Measurements from ENCODE around the gene CDC42BPA. TPM values are rescaled to one million over a fixed set of nuclear protein-coding genes. Genes with fewer than 3 reads are reported as not detected.

CDC42BPA gene
- total RNA-seq, 1 experiment from 2014 or later, result 30.1 TPM

- Mint-ChIP-seq H3K9me3 (peaks cover 7 to 8% of the 10 kb centered on the region in 2 experiments; a peak in 4 of 5 replicates), H3K36me3 (ENCODE audit: insufficient read depth in 1 of 3, low read depth in 3 of 3) (peaks cover 7 to 19% (median 17%) of the 10 kb centered on the region in 3 experiments), H3K27me3 (ENCODE audit: low read depth) (no peaks in the 10 kb centered on the region), H3K4me1 (peaks cover 4 to 15% of the 10 kb centered on the region in 2 experiments; a peak in 3 of 4 replicates), H3K4me3 (no peak overlapping the region), H3K27ac (peak overlapping the region in 1 of 3 experiments; percentile 34; a peak in 4 of 7 replicates)
- no peak overlapping the region for H2BK12ac ChIP-seq (ENCODE audit: insufficient read length, low read depth, low read length)
- no peak overlapping the region for H2AK5ac ChIP-seq (ENCODE audit: insufficient read length, low read length)
- H3K9ac ChIP-seq (ENCODE audit: extremely low read depth, insufficient read length, low read length), result no peak overlapping the region
- no peak overlapping the region for H3K56ac ChIP-seq (ENCODE audit: insufficient read length, low read depth, low read length)
- no peak overlapping the region for H3K4ac ChIP-seq (ENCODE audit: low read depth, low read length)
- DNase-seq, result peak; percentile 22
- H3K18ac ChIP-seq (ENCODE audit: insufficient read length, low read depth, low read length), result no peak overlapping the region
- H2BK5ac ChIP-seq (ENCODE audit: insufficient read length, low read length), result no peak overlapping the region
- H2BK20ac ChIP-seq (ENCODE audit: low read depth, low read length, poor library complexity, severe bottlenecking), result no peak overlapping the region
- no peak overlapping the region for H4K8ac ChIP-seq (replicated peaks; ENCODE audit: insufficient read length, low read depth, low read length)
- H3T11ph ChIP-seq (ENCODE audit: low read length), result no peak overlapping the region
- H3K23ac ChIP-seq (ENCODE audit: insufficient read length, low read depth, low read length), result no peak overlapping the region
- no peak overlapping the region for H3K27ac ChIP-seq (ENCODE audit: insufficient read length, low read depth, low read length)
- H3K4me1 ChIP-seq (ENCODE audit: insufficient read depth, low read length), result no peaks in the 10 kb centered on the region
- no peak overlapping the region for H3K4me2 ChIP-seq (ENCODE audit: insufficient read depth, insufficient read length, low read length)
- H4K5ac ChIP-seq (ENCODE audit: insufficient read length, low read depth, low read length), result no peak overlapping the region
- H4K91ac ChIP-seq (ENCODE audit: insufficient read length, low read depth, low read length), result no peak overlapping the region
- no peaks in the 10 kb centered on the region for H3K79me2 ChIP-seq (ENCODE audit: insufficient read depth, low read length)
- H3K79me1 ChIP-seq (ENCODE audit: insufficient read depth, low read depth, low read length, poor library complexity, severe bottlenecking), result no peaks in the 10 kb centered on the region
- no peak overlapping the region for H2AFZ ChIP-seq (ENCODE audit: low read length)
- H3K9me3 ChIP-seq (ENCODE audit: control insufficient read depth, low read depth, low read length), result no peaks in the 10 kb centered on the region
- H2BK15ac ChIP-seq (ENCODE audit: low read depth, low read length), result no peak overlapping the region
- no CpG with 5 or more reads among the region's 11 CpGs for WGBS (ENCODE audit: extremely low coverage, insufficient read length, low lambda C conversion rate)
- no peaks in the 10 kb centered on the region for H3K23me2 ChIP-seq (ENCODE audit: insufficient read length, low read depth, low read length, poor library complexity, severe bottlenecking)
- no peak overlapping the region for H2BK120ac ChIP-seq (ENCODE audit: low read depth, low read length, poor library complexity, severe bottlenecking)
- TF ChIP-seq, protein P1, sequence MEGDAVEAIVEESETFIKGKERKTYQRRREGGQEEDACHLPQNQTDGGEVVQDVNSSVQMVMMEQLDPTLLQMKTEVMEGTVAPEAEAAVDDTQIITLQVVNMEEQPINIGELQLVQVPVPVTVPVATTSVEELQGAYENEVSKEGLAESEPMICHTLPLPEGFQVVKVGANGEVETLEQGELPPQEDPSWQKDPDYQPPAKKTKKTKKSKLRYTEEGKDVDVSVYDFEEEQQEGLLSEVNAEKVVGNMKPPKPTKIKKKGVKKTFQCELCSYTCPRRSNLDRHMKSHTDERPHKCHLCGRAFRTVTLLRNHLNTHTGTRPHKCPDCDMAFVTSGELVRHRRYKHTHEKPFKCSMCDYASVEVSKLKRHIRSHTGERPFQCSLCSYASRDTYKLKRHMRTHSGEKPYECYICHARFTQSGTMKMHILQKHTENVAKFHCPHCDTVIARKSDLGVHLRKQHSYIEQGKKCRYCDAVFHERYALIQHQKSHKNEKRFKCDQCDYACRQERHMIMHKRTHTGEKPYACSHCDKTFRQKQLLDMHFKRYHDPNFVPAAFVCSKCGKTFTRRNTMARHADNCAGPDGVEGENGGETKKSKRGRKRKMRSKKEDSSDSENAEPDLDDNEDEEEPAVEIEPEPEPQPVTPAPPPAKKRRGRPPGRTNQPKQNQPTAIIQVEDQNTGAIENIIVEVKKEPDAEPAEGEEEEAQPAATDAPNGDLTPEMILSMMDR (conservative IDR thresholded peaks at IDR 0.05), result no peak
- H3K27me3 ChIP-seq (ENCODE audit: insufficient read depth, low read length), result no peaks in the 10 kb centered on the region
- H3K14ac ChIP-seq (ENCODE audit: insufficient read depth, low read length), result no peak overlapping the region; the same call in 1 of the 2 replicates
- no peaks in the 10 kb centered on the region for H4K20me1 ChIP-seq (ENCODE audit: control insufficient read depth, insufficient read depth, insufficient read length)
These were observed 344.3 kb downstream of the CDC42BPA start for GRCh38 chr1:226973898-226974543.

All from H9 (cell line).